ENCODE results near the gene NPM3.

DNA sequence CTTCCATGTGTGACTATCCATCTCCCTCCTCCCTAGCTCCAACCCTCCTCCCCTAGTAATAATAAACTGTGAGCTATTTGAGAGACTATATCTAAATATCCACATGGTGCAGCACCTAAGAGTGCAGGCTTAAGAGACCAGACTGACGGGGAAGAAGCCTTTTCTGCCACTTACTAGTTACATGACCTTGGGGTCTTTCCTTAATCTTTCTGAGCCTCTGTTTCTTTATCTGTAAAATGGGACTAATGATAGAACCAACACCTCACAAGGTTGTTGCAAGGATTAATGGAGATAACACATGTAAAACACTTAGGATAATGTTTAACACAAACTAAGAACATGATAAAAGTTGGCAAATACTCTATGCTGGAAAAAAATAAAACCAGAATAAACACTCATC lies 51.1 kb downstream of the NPM3 start:
- TF ChIP-seq JUND (IDR thresholded peaks at IDR 0.05) = no peak
- TF ChIP-seq RAD21 (IDR thresholded peaks at IDR 0.05; ENCODE audit: low read length) = no peak

All from SK-N-SH (cell line).